Neural cell (in vitro differentiated cells): ENCODE data around the gene GMPR.

ENCODE experiments used
- CTCF ChIP-seq: fragments of 450-650 bp; IDR thresholded peaks from 2 replicates; pipeline ENCODE4 v1.5.1; 2014; ENCODE audit warnings: antibody characterized with exemption, mild to moderate bottlenecking, moderate library complexity; ENCODE audit not compliant: poor library complexity, severe bottlenecking
- EP300 ChIP-seq: fragments of 450-650 bp; conservative IDR thresholded peaks from 2 replicates; pipeline ENCODE4 v1.6.1; 2014; ENCODE audit warnings: antibody characterized with exemption, mild to moderate bottlenecking, moderate library complexity; ENCODE audit not compliant: poor library complexity, severe bottlenecking
- EZH2 ChIP-seq: fragments of 200-600, 300-800 bp; shearing (Covaris generic), sonication (generic); IDR thresholded peaks from 2 replicates; pipeline ENCODE4 v1.6.1; 2014; ENCODE audit warnings: antibody characterized with exemption, low read length, borderline replicate concordance, mild to moderate bottlenecking; ENCODE audit not compliant: insufficient read depth, poor library complexity, severe bottlenecking
- MXI1 ChIP-seq: fragments of 450-650 bp; conservative IDR thresholded peaks from 2 replicates; pipeline ENCODE4 v1.6.1; 2014; ENCODE audit warnings: antibody characterized with exemption, mild to moderate bottlenecking; ENCODE audit not compliant: poor library complexity, severe bottlenecking
- POLR2AphosphoS5 ChIP-seq: IDR thresholded peaks from 2 replicates; pipeline ENCODE4 v1.6.1; 2012
- RAD21 ChIP-seq: fragments of 450-650 bp; conservative IDR thresholded peaks from 2 replicates; pipeline ENCODE4 v1.6.1; 2014; ENCODE audit warnings: antibody characterized with exemption, mild to moderate bottlenecking, moderate library complexity
- REST ChIP-seq: IDR thresholded peaks from 2 replicates; pipeline ENCODE4 v1.6.1; 2012; ENCODE audit warnings: borderline replicate concordance
- SMC3 ChIP-seq: fragments of 450-650 bp; conservative IDR thresholded peaks from 2 replicates; pipeline ENCODE4 v1.6.1; 2014; ENCODE audit warnings: antibody characterized with exemption, mild to moderate bottlenecking, moderate library complexity; ENCODE audit not compliant: poor library complexity
- TAF1 ChIP-seq: IDR thresholded peaks from 2 replicates; pipeline ENCODE4 v1.6.1; 2012; ENCODE audit warnings: low read depth

GRCh38 chr6:16254535-16254934 is 16.1 kb downstream of the GMPR start:
- TF ChIP-seq POLR2AphosphoS5, result no peak
- TF ChIP-seq CTCF, result no peak
- TF ChIP-seq EZH2, result no peak
- no peak for TF ChIP-seq TAF1
- no peak for TF ChIP-seq RAD21
- no peak for TF ChIP-seq SMC3
- no peak for TF ChIP-seq MXI1
- no peak for TF ChIP-seq REST
- no peak for TF ChIP-seq EP300
